GM08714 (cell line): ENCODE results near the gene OSBPL9.
"Not testable (repeated sequence)": the region's sequence is repeated elsewhere in the genome, so short reads cannot be mapped to it uniquely, and the experiment has no call there.

Experiments
- H3K4me3 ChIP-seq: fragments of 200-500 bp; sonication (Bioruptor generic); 2 replicates; pipeline ENCODE4 v1.5.1; 2014; ENCODE audit warnings: mild to moderate bottlenecking, low read length, inconsistent platforms
- ZNF274 ChIP-seq: IDR thresholded peaks from 2 replicates; pipeline ENCODE4 v1.6.1; 2012; ENCODE audit warnings: mild to moderate bottlenecking, low read depth, low read length

OSBPL9 gene

GRCh38 chr1:51791888-51792287 lies 175.0 kb downstream of the OSBPL9 start:
- no peak overlapping the region for H3K4me3 ChIP-seq
- no peak for TF ChIP-seq ZNF274

- no peak for TF ChIP-seq ZNF274
- H3K4me3 ChIP-seq, result no peak overlapping the region
Observed at GRCh38 chr1:51792864-51793263, 176.0 kb downstream of the OSBPL9 start.

- TF ChIP-seq ZNF274, result no peak
- no peak overlapping the region for H3K4me3 ChIP-seq
Observed at GRCh38 chr1:51794260-51794659, 177.4 kb downstream of the OSBPL9 start.

- no peak for TF ChIP-seq ZNF274
Observed at GRCh38 chr1:51794868-51795267, 178.0 kb downstream of the OSBPL9 start.

GRCh38 chr1:51799372-51799771 lies 182.5 kb downstream of the OSBPL9 start:
- no peak for TF ChIP-seq ZNF274
- H3K4me3 ChIP-seq, result no peak overlapping the region

More at GRCh38 chr1:51794868-51795267, 178.0 kb downstream of the OSBPL9 start:
- no peak overlapping the region for H3K4me3 ChIP-seq

- no peak for TF ChIP-seq ZNF274
- H3K4me3 ChIP-seq, result no peak overlapping the region
Observed at GRCh38 chr1:51814513-51814912, 197.6 kb downstream of the OSBPL9 start.

GRCh38 chr1:51818487-51818886 lies 201.6 kb downstream of the OSBPL9 start:
- TF ChIP-seq ZNF274, result no peak
- H3K4me3 ChIP-seq, result no peak overlapping the region

GRCh38 chr1:51819021-51819420 lies 202.1 kb downstream of the OSBPL9 start:
- not testable (repeated sequence) for H3K4me3 ChIP-seq

- no peak overlapping the region for H3K4me3 ChIP-seq
- no peak for TF ChIP-seq ZNF274
Observed at GRCh38 chr1:51819810-51820209, 202.9 kb downstream of the OSBPL9 start.

GRCh38 chr1:51829058-51829457 lies 212.2 kb downstream of the OSBPL9 start:
- no peak overlapping the region for H3K4me3 ChIP-seq
- TF ChIP-seq ZNF274, result no peak

GRCh38 chr1:51833700-51834099 lies 216.8 kb downstream of the OSBPL9 start:
- no peak for TF ChIP-seq ZNF274
- H3K4me3 ChIP-seq, result no peak overlapping the region

- no peak for TF ChIP-seq ZNF274
- H3K4me3 ChIP-seq, result no peak overlapping the region
Observed at GRCh38 chr1:51837243-51837642, 220.4 kb downstream of the OSBPL9 start.
